ENCODE results near the gene PRR11. TPM values are rescaled to one million over a fixed set of nuclear protein-coding genes. Genes with fewer than 3 reads are reported as not detected.

Gene PRR11
- total RNA-seq, 1 donor from 2014 or later: 1.6 TPM

GRCh38 chr17:59151006-59151405 is 4.5 kb upstream of the PRR11 start:
- H3K27ac ChIP-seq (ENCODE audit: low read depth, low read length): no peak overlapping the region

GRCh38 chr17:59151591-59151990 is 4.0 kb upstream of the PRR11 start:
- peaks cover 7 to 10% (median 10%) of the 10 kb centered on the region in 3 donors for H3K4me1 ChIP-seq (ENCODE audit: control insufficient read depth in 3 of 3, insufficient read depth in 3 of 3, low read length in 3 of 3)
- no peak overlapping the region for H3K9ac ChIP-seq (ENCODE audit: low read depth in 1 of 3, low read length in 3 of 3)
- no peaks in the 10 kb centered on the region for H3K36me3 ChIP-seq (ENCODE audit: control insufficient read depth in 3 of 3, insufficient read depth in 3 of 3, low read length in 3 of 3)
- no peaks in the 10 kb centered on the region for H3K27me3 ChIP-seq (ENCODE audit: control insufficient read depth in 3 of 3, insufficient read depth in 3 of 3, low read length in 3 of 3)
- no peak overlapping the region for H3K4me3 ChIP-seq (ENCODE audit: low read length in 3 of 3)
- H3K27ac ChIP-seq (ENCODE audit: low read depth, low read length): no peak overlapping the region
- no peaks in the 10 kb centered on the region for H3K9me3 ChIP-seq (ENCODE audit: control insufficient read depth in 3 of 3, low read length in 3 of 3)

More at GRCh38 chr17:59151006-59151405, 4.5 kb upstream of the PRR11 start:
- Histone ChIP-seq H3K4me1 (ENCODE audit: control insufficient read depth in 3 of 3, insufficient read depth in 3 of 3, low read length in 3 of 3) (peaks cover 5 to 7% (median 6%) of the 10 kb centered on the region in 3 donors), H3K27me3 (ENCODE audit: control insufficient read depth in 3 of 3, insufficient read depth in 3 of 3, low read length in 3 of 3) (no peaks in the 10 kb centered on the region), H3K36me3 (ENCODE audit: control insufficient read depth in 3 of 3, insufficient read depth in 3 of 3, low read length in 3 of 3) (no peaks in the 10 kb centered on the region), H3K9me3 (ENCODE audit: control insufficient read depth in 3 of 3, low read length in 3 of 3) (no peaks in the 10 kb centered on the region), H3K9ac (ENCODE audit: low read depth in 1 of 3, low read length in 3 of 3) (no peak overlapping the region), H3K4me3 (ENCODE audit: low read length in 3 of 3) (no peak overlapping the region)

- H3K27me3 ChIP-seq (ENCODE audit: control insufficient read depth in 3 of 3, insufficient read depth in 3 of 3, low read length in 3 of 3): no peaks in the 10 kb centered on the region
- peaks cover 7 to 10% (median 10%) of the 10 kb centered on the region in 3 donors for H3K4me1 ChIP-seq (ENCODE audit: control insufficient read depth in 3 of 3, insufficient read depth in 3 of 3, low read length in 3 of 3)
- no peaks in the 10 kb centered on the region for H3K9me3 ChIP-seq (ENCODE audit: control insufficient read depth in 3 of 3, low read length in 3 of 3)
- no peak overlapping the region for H3K4me3 ChIP-seq (ENCODE audit: low read length in 3 of 3)
- no peaks in the 10 kb centered on the region for H3K36me3 ChIP-seq (ENCODE audit: control insufficient read depth in 3 of 3, insufficient read depth in 3 of 3, low read length in 3 of 3)
- no peak overlapping the region for H3K27ac ChIP-seq (ENCODE audit: low read depth, low read length)
- H3K9ac ChIP-seq (ENCODE audit: low read depth in 1 of 3, low read length in 3 of 3): no peak overlapping the region
Measured at GRCh38 chr17:59152925-59153324, 2.6 kb upstream of the PRR11 start.

- Histone ChIP-seq H3K9ac (ENCODE audit: low read depth in 1 of 3, low read length in 3 of 3) (peak overlapping the region; percentile 80 to 84 (median 84)), H3K27ac (ENCODE audit: low read depth, low read length) (peak overlapping the region; percentile 73), H3K36me3 (ENCODE audit: control insufficient read depth in 3 of 3, insufficient read depth in 3 of 3, low read length in 3 of 3) (no peaks in the 10 kb centered on the region), H3K4me3 (ENCODE audit: low read length in 3 of 3) (peak overlapping the region; percentile 96), H3K27me3 (ENCODE audit: control insufficient read depth in 3 of 3, insufficient read depth in 3 of 3, low read length in 3 of 3) (no peaks in the 10 kb centered on the region), H3K4me1 (ENCODE audit: control insufficient read depth in 3 of 3, insufficient read depth in 3 of 3, low read length in 3 of 3) (peaks cover 7 to 10% (median 10%) of the 10 kb centered on the region in 3 donors), H3K9me3 (ENCODE audit: control insufficient read depth in 3 of 3, low read length in 3 of 3) (no peaks in the 10 kb centered on the region)
Measured at GRCh38 chr17:59154292-59154720, 1.2 kb upstream of the PRR11 start.

- peak within 1 kb of the TSS; percentile 73 for H3K27ac ChIP-seq (ENCODE audit: low read depth, low read length)
- H3K27me3 ChIP-seq (ENCODE audit: control insufficient read depth in 3 of 3, insufficient read depth in 3 of 3, low read length in 3 of 3): no peaks in the 10 kb centered on the region
- peaks cover 7 to 10% (median 10%) of the 10 kb centered on the region in 3 donors for H3K4me1 ChIP-seq (ENCODE audit: control insufficient read depth in 3 of 3, insufficient read depth in 3 of 3, low read length in 3 of 3)
- no peaks in the 10 kb centered on the region for H3K9me3 ChIP-seq (ENCODE audit: control insufficient read depth in 3 of 3, low read length in 3 of 3)
- H3K9ac ChIP-seq (ENCODE audit: low read depth in 1 of 3, low read length in 3 of 3): peak within 1 kb of the TSS; percentile 80 to 84 (median 84)
- no peaks in the 10 kb centered on the region for H3K36me3 ChIP-seq (ENCODE audit: control insufficient read depth in 3 of 3, insufficient read depth in 3 of 3, low read length in 3 of 3)
- H3K4me3 ChIP-seq (ENCODE audit: low read length in 3 of 3): peak within 1 kb of the TSS; percentile 96
Measured at GRCh38 chr17:59154721-59155438, 666 bp upstream of the PRR11 start, which contains the start of gene SKA2. SKA2 (minus strand) TSS chr17:59155186; CDS start chr17:59155163, 23 bp downstream.

- no peak overlapping the region for H3K9ac ChIP-seq (ENCODE audit: low read depth in 1 of 3, low read length in 3 of 3)
- H3K4me3 ChIP-seq (ENCODE audit: low read length in 3 of 3): no peak overlapping the region
- no peaks in the 10 kb centered on the region for H3K27me3 ChIP-seq (ENCODE audit: control insufficient read depth in 3 of 3, insufficient read depth in 3 of 3, low read length in 3 of 3)
- no peaks in the 10 kb centered on the region for H3K36me3 ChIP-seq (ENCODE audit: control insufficient read depth in 3 of 3, insufficient read depth in 3 of 3, low read length in 3 of 3)
- no peaks in the 10 kb centered on the region for H3K9me3 ChIP-seq (ENCODE audit: control insufficient read depth in 3 of 3, low read length in 3 of 3)
- H3K4me1 ChIP-seq (ENCODE audit: control insufficient read depth in 3 of 3, insufficient read depth in 3 of 3, low read length in 3 of 3): peaks cover 2 to 9% (median 8%) of the 10 kb centered on the region in 3 donors
- H3K27ac ChIP-seq (ENCODE audit: low read depth, low read length): no peak overlapping the region
Measured at GRCh38 chr17:59160157-59161025, 4.8 kb downstream of the PRR11 start.

GRCh38 chr17:59161477-59161876 is 5.9 kb downstream of the PRR11 start:
- peaks cover 0 to under 1% (median 0%) of the 10 kb centered on the region in 3 donors for H3K4me1 ChIP-seq (ENCODE audit: control insufficient read depth in 3 of 3, insufficient read depth in 3 of 3, low read length in 3 of 3)
- H3K27me3 ChIP-seq (ENCODE audit: control insufficient read depth in 3 of 3, insufficient read depth in 3 of 3, low read length in 3 of 3): no peaks in the 10 kb centered on the region
- H3K27ac ChIP-seq (ENCODE audit: low read depth, low read length): no peak overlapping the region
- no peaks in the 10 kb centered on the region for H3K9me3 ChIP-seq (ENCODE audit: control insufficient read depth in 3 of 3, low read length in 3 of 3)
- H3K4me3 ChIP-seq (ENCODE audit: low read length in 3 of 3): no peak overlapping the region
- no peaks in the 10 kb centered on the region for H3K36me3 ChIP-seq (ENCODE audit: control insufficient read depth in 3 of 3, insufficient read depth in 3 of 3, low read length in 3 of 3)
- H3K9ac ChIP-seq (ENCODE audit: low read depth in 1 of 3, low read length in 3 of 3): no peak overlapping the region

- no peaks in the 10 kb centered on the region for H3K27me3 ChIP-seq (ENCODE audit: control insufficient read depth in 3 of 3, insufficient read depth in 3 of 3, low read length in 3 of 3)
- H3K36me3 ChIP-seq (ENCODE audit: control insufficient read depth in 3 of 3, insufficient read depth in 3 of 3, low read length in 3 of 3): no peaks in the 10 kb centered on the region
- H3K4me1 ChIP-seq (ENCODE audit: control insufficient read depth in 3 of 3, insufficient read depth in 3 of 3, low read length in 3 of 3): no peaks in the 10 kb centered on the region
- no peak overlapping the region for H3K9ac ChIP-seq (ENCODE audit: low read depth in 1 of 3, low read length in 3 of 3)
- no peak overlapping the region for H3K4me3 ChIP-seq (ENCODE audit: low read length in 3 of 3)
- H3K9me3 ChIP-seq (ENCODE audit: control insufficient read depth in 3 of 3, low read length in 3 of 3): no peaks in the 10 kb centered on the region
- no peak overlapping the region for H3K27ac ChIP-seq (ENCODE audit: low read depth, low read length)
Measured at GRCh38 chr17:59165933-59166342, 10.4 kb downstream of the PRR11 start.

GRCh38 chr17:59167571-59168001 is 12.0 kb downstream of the PRR11 start:
- Histone ChIP-seq H3K9me3 (ENCODE audit: control insufficient read depth in 3 of 3, low read length in 3 of 3) (no peaks in the 10 kb centered on the region), H3K27me3 (ENCODE audit: control insufficient read depth in 3 of 3, insufficient read depth in 3 of 3, low read length in 3 of 3) (no peaks in the 10 kb centered on the region), H3K4me1 (ENCODE audit: control insufficient read depth in 3 of 3, insufficient read depth in 3 of 3, low read length in 3 of 3) (no peaks in the 10 kb centered on the region), H3K9ac (ENCODE audit: low read depth in 1 of 3, low read length in 3 of 3) (no peak overlapping the region), H3K27ac (ENCODE audit: low read depth, low read length) (no peak overlapping the region), H3K4me3 (ENCODE audit: low read length in 3 of 3) (no peak overlapping the region), H3K36me3 (ENCODE audit: control insufficient read depth in 3 of 3, insufficient read depth in 3 of 3, low read length in 3 of 3) (no peaks in the 10 kb centered on the region)

Data from skeletal muscle tissue (tissue), 4 donors.